ENCODE measurements around the gene ZBTB21.

Gene ZBTB21

GRCh38 chr21:42009831-42010506, at the start of gene ZBTB21:
Gene ZBTB21, minus strand, starts transcription at chr21:42010360. Its CDS starts 16,265 bp downstream, at chr21:41994095.
- peak; percentile 98 for DNase-seq

GRCh38 chr21:42059721-42060120, 49.6 kb upstream of the ZBTB21 start:
- no peak for DNase-seq

- no peak for DNase-seq
These were observed 49.0 kb upstream of the ZBTB21 start for GRCh38 chr21:42059141-42059540.

GRCh38 chr21:42058631-42059111, 48.5 kb upstream of the ZBTB21 start:
- DNase-seq: no peak

- DNase-seq: no peak
These were observed 47.8 kb upstream of the ZBTB21 start for GRCh38 chr21:42057851-42058437.

- DNase-seq: no peak
These were observed 47.0 kb upstream of the ZBTB21 start for GRCh38 chr21:42056996-42057689.

GRCh38 chr21:42056468-42056867, 46.3 kb upstream of the ZBTB21 start:
- DNase-seq: no peak

- no peak for DNase-seq
These were observed 45.3 kb upstream of the ZBTB21 start for GRCh38 chr21:42055425-42055824.

- DNase-seq: no peak
These were observed 41.6 kb upstream of the ZBTB21 start for GRCh38 chr21:42051788-42052187.

GRCh38 chr21:42049578-42050430, 39.6 kb upstream of the ZBTB21 start:
- DNase-seq: no peak

GRCh38 chr21:42048870-42049577, 38.9 kb upstream of the ZBTB21 start:
- no peak for DNase-seq

GRCh38 chr21:42047821-42048613, 37.9 kb upstream of the ZBTB21 start:
- no peak for DNase-seq

GRCh38 chr21:42044871-42045495, 34.8 kb upstream of the ZBTB21 start:
- no peak for DNase-seq

- no peak for DNase-seq
These were observed 33.8 kb upstream of the ZBTB21 start for GRCh38 chr21:42043961-42044360.

- DNase-seq: no peak
These were observed 33.2 kb upstream of the ZBTB21 start for GRCh38 chr21:42043201-42043895.

GRCh38 chr21:42042651-42043050, 32.5 kb upstream of the ZBTB21 start:
- DNase-seq: no peak

GRCh38 chr21:42041711-42042110, 31.6 kb upstream of the ZBTB21 start:
- DNase-seq: no peak

GRCh38 chr21:42041246-42041645, 31.1 kb upstream of the ZBTB21 start:
- no peak for DNase-seq

- no peak for DNase-seq
These were observed 30.4 kb upstream of the ZBTB21 start for GRCh38 chr21:42040411-42041180.

GRCh38 chr21:42039911-42040351, 29.8 kb upstream of the ZBTB21 start:
- DNase-seq: no peak
